Measurements from ENCODE around the gene MAP7.

DNA sequence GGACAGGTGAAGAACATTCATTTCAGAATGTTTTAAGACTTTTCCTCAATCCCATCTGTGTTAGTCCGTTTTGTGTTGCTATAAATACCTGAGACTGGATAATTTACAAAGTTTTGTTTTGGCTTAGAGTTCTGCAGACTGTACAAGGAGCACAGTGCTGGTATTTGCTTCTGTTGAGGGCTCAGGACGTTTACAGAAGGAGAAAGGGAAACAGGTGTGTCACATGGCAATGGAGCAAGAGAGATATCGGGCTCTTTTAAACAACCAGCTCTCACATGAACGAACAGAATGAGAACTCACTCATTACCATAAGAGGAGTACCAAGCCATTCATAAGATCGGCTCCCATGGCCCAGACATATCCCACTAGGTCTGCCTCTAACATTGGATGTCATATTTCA is 16.7 kb downstream of the MAP7 start:
- TF ChIP-seq, protein P1, sequence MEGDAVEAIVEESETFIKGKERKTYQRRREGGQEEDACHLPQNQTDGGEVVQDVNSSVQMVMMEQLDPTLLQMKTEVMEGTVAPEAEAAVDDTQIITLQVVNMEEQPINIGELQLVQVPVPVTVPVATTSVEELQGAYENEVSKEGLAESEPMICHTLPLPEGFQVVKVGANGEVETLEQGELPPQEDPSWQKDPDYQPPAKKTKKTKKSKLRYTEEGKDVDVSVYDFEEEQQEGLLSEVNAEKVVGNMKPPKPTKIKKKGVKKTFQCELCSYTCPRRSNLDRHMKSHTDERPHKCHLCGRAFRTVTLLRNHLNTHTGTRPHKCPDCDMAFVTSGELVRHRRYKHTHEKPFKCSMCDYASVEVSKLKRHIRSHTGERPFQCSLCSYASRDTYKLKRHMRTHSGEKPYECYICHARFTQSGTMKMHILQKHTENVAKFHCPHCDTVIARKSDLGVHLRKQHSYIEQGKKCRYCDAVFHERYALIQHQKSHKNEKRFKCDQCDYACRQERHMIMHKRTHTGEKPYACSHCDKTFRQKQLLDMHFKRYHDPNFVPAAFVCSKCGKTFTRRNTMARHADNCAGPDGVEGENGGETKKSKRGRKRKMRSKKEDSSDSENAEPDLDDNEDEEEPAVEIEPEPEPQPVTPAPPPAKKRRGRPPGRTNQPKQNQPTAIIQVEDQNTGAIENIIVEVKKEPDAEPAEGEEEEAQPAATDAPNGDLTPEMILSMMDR (IDR thresholded peaks at IDR 0.05) = no peak
- TF ChIP-seq POLR2AphosphoS5 (IDR thresholded peaks at IDR 0.05) (no peak), POLR2A (IDR thresholded peaks at IDR 0.05) (no peak), EP300 (IDR thresholded peaks at IDR 0.05) (no peak)
